Kidney epithelial cell (primary cell): ENCODE data around the gene CNOT4. TPM values are rescaled to one million over a fixed set of nuclear protein-coding genes. Genes with fewer than 3 reads are reported as not detected.

Source experiments
- DNase-seq: peaks from one replicate; pipeline ENCODE4 v3.0.0-alpha.2; 2010; ENCODE audit warnings: low read depth
- H3K27me3 ChIP-seq: 2 replicates; pipeline ENCODE4 v1.6.0; 2011; ENCODE audit warnings: low read length; ENCODE audit not compliant: control insufficient read depth, insufficient read depth
- H3K36me3 ChIP-seq: 2 replicates; pipeline ENCODE4 v1.5.1; 2011; ENCODE audit warnings: low read length; ENCODE audit not compliant: control insufficient read depth, insufficient read depth
- H3K4me3 ChIP-seq: 2 replicates; pipeline ENCODE4 v1.5.1; 2011; ENCODE audit warnings: low read depth, mild to moderate bottlenecking, control low read depth, low read length
- total RNA-seq: library from RNA; depleted of rRNA; stranded (reverse); fragments of >200 nt; gene quantifications from 2 replicates; pipeline ENCODE4 v1.2.3, GENCODE V29; 2015
- TF ChIP-seq, protein P1 (sequence below): IDR thresholded peaks from 2 replicates; pipeline ENCODE4 v1.5.1; 2011; ENCODE audit warnings: mild to moderate bottlenecking, moderate library complexity, low read length, control low read depth, inconsistent platforms; ENCODE audit not compliant: insufficient read depth, poor library complexity, severe bottlenecking

CNOT4 gene
- total RNA-seq, 1 donor from 2014 or later: 10.9 TPM

DNA sequence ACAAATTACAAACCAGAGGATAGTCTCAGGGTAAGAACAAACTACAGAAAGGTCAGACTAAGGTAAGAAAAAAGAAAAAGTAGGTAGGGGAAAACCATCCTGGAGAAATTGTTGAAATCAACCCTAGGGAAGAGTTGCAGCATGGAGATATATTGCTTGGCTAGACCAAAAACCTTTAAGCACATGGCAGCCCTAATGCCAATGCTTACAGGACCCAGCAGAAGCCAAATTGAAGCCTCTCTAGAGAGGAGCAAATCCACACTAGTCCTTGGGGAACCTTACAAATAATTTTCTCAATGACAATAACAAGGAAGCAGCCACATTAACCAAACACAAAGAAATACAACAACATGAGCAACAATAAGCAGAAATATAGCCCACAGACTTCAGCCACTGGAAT, 81.9 kb downstream of the CNOT4 start:
- no peak for DNase-seq
- no peaks in the 10 kb centered on the region for H3K36me3 ChIP-seq
- TF ChIP-seq, protein P1, sequence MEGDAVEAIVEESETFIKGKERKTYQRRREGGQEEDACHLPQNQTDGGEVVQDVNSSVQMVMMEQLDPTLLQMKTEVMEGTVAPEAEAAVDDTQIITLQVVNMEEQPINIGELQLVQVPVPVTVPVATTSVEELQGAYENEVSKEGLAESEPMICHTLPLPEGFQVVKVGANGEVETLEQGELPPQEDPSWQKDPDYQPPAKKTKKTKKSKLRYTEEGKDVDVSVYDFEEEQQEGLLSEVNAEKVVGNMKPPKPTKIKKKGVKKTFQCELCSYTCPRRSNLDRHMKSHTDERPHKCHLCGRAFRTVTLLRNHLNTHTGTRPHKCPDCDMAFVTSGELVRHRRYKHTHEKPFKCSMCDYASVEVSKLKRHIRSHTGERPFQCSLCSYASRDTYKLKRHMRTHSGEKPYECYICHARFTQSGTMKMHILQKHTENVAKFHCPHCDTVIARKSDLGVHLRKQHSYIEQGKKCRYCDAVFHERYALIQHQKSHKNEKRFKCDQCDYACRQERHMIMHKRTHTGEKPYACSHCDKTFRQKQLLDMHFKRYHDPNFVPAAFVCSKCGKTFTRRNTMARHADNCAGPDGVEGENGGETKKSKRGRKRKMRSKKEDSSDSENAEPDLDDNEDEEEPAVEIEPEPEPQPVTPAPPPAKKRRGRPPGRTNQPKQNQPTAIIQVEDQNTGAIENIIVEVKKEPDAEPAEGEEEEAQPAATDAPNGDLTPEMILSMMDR: no peak
- H3K27me3 ChIP-seq: no peaks in the 10 kb centered on the region
- H3K4me3 ChIP-seq: no peak overlapping the region

DNA sequence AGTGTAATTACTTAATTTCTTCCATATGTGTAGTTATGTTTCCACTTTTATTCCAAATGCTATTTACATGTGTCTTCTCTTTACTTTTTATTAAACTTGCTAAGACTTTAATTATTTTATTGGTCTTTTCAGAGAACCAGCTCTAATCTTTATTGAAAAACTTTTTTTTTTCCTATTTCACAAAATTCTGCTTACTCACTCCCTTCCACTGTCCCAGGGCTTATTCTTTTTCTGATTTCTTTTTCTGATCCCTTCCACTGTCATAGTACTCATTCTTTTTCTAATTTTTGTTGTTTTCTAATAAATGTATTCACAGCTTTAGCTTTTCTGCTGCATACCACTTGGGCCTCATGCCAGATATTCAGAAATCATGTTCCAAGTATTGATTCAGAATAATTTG, 82.7 kb downstream of the CNOT4 start:
- no peak for DNase-seq
- no peaks in the 10 kb centered on the region for H3K27me3 ChIP-seq
- H3K4me3 ChIP-seq: no peak overlapping the region
- H3K36me3 ChIP-seq: no peaks in the 10 kb centered on the region
- TF ChIP-seq, protein P1: no peak

DNA sequence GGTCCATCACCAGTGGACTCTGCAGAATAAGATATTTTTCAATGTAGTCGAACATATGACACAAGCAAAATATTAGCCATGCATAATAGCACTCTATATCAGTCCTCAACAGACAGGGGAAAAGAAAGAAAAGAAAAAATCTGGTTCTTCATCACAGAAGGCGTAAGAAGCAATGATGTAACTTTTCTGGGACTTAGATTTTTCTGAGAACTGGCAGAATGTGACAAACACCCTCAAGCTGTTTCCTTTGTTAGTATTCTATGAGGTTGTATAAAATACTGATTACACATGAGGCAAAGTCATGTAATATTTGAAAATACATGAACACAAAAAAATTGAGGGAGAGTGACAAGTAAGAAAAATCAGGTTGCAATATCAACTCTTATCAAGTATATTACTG, 84.9 kb downstream of the CNOT4 start:
- Histone ChIP-seq H3K27me3 (no peaks in the 10 kb centered on the region), H3K36me3 (no peaks in the 10 kb centered on the region), H3K4me3 (no peak overlapping the region)
- TF ChIP-seq, protein P1: no peak
- DNase-seq: no peak

DNA sequence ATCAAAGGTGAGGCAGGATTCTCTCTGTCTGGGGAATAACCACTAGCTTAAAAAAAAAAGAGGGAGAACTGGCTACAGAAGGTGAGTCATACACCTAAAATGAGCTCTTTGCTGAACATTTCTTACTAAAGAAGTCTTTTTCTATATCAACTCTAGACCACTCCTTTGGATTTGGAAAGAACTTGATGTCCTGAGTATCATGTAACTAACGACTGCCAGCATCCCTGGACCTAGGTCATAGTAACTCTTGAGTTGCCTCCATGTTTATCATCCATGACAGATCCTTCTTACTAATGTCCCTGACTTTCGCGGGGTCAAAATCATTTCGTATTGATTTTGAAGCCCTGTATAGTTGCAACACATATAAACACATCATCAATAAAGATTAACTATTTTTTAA, 89.1 kb downstream of the CNOT4 start:
- Histone ChIP-seq H3K4me3 (no peak overlapping the region), H3K36me3 (no peaks in the 10 kb centered on the region), H3K27me3 (no peaks in the 10 kb centered on the region)
- TF ChIP-seq, protein P1: no peak
- DNase-seq: no peak

DNA sequence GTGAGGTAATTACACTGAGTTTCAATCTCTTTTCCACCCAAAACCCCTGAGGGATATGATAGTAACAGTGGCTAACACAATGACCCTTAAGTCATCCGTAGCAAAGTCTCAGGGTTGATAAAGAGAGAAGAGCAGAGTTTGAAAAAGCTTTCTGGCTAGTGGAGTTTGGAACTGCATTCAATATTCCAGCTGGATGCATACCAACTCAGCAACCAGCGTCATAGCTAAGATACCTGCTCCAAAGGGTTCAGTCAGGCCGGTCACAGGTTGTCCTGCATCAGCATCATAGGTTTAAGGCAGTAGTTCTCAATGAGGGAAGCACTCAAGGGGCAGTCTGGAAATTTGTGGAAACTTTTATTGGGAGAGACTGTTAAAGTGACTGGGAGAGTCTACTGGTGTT, 93.5 kb downstream of the CNOT4 start:
- DNase-seq: no peak
- TF ChIP-seq, protein P1: no peak
- Histone ChIP-seq H3K36me3 (no peaks in the 10 kb centered on the region), H3K4me3 (no peak overlapping the region), H3K27me3 (no peaks in the 10 kb centered on the region)

DNA sequence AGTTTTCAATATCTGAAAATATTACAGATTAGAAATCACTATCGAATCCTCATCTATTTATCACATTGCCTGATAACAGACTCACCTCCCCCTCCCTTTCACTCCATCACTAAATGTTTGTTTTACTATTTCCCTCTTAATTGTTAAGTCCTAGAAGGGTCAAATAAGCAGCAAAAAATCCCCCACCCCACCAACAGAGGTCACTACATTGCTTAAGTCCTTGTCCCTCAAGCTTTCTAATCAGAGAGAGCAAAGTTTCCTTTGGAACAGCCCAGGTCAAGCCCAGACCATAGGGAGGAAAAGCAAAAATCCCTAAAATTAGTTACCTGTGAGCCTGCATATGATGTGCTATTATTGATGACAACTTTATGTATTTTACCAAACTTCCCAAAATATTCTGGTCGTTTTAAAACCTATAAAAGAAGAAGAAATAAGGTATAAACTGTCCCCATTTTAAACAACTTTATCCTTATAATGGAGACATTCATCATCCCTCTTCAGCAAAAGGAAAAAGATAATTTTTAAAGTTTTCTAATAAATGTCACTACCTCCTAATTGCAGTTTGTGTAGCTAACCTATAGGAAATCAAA, 95.0 kb downstream of the CNOT4 start:
- Histone ChIP-seq H3K27me3 (no peaks in the 10 kb centered on the region), H3K36me3 (no peaks in the 10 kb centered on the region), H3K4me3 (no peak overlapping the region)
- DNase-seq: peak; percentile 38
- TF ChIP-seq, protein P1: peak; percentile 65
